GM21529 (cell line): Measurements from ENCODE around the gene MLLT6.
A peak's percentile ranks its signal among the peaks of the same experiment; 100 is the strongest.
"Not testable (repeated sequence)": the region's sequence is repeated elsewhere in the genome, so short reads cannot be mapped to it uniquely, and the experiment has no call there.

Source experiments
- ATAC-seq: cut with Tn5 transposase; IDR thresholded peaks from one replicate; pipeline ENCODE4 v1.9.1; 2021; ENCODE audit not compliant: unreplicated experiment

MLLT6 gene

GRCh38 chr17:38725066-38725465 lies 20.0 kb downstream of the MLLT6 start:
- no peak for ATAC-seq

GRCh38 chr17:38726145-38726544 lies 21.1 kb downstream of the MLLT6 start:
- not testable (repeated sequence) for ATAC-seq

- ATAC-seq: no peak
Measured at GRCh38 chr17:38727736-38728135, 22.7 kb downstream of the MLLT6 start.

- no peak for ATAC-seq
Measured at GRCh38 chr17:38728290-38728831, 23.3 kb downstream of the MLLT6 start.

GRCh38 chr17:38729368-38729885 lies 24.4 kb downstream of the MLLT6 start:
- no peak for ATAC-seq

GRCh38 chr17:38729886-38730525 lies 24.9 kb downstream of the MLLT6 start, which contains the start of gene CISD3:
CISD3 (plus strand) TSS chr17:38730341; CDS start chr17:38730359, 18 bp downstream.
- ATAC-seq: peak; percentile 70

GRCh38 chr17:38730526-38731379 lies 25.7 kb downstream of the MLLT6 start:
- no peak for ATAC-seq

- ATAC-seq: no peak
Measured at GRCh38 chr17:38731526-38732294, 26.6 kb downstream of the MLLT6 start.

- ATAC-seq: no peak
Measured at GRCh38 chr17:38732376-38733281, 27.6 kb downstream of the MLLT6 start.

- no peak for ATAC-seq
Measured at GRCh38 chr17:38733282-38733981, 28.4 kb downstream of the MLLT6 start.

GRCh38 chr17:38733982-38734973 lies 29.2 kb downstream of the MLLT6 start:
- no peak for ATAC-seq

GRCh38 chr17:38735161-38735997 lies 30.3 kb downstream of the MLLT6 start:
- no peak for ATAC-seq

- no peak for ATAC-seq
Measured at GRCh38 chr17:38738007-38738662, 33.1 kb downstream of the MLLT6 start.

- no peak for ATAC-seq
Measured at GRCh38 chr17:38738686-38739085, 33.6 kb downstream of the MLLT6 start.

GRCh38 chr17:38739305-38739704 lies 34.2 kb downstream of the MLLT6 start:
- ATAC-seq: no peak

GRCh38 chr17:38740044-38740443 lies 35.0 kb downstream of the MLLT6 start:
- no peak for ATAC-seq

- no peak for ATAC-seq
Measured at GRCh38 chr17:38740806-38741205, 35.7 kb downstream of the MLLT6 start.
